GM23338 (cell line): ENCODE results near the gene APCDD1L.

Experiments used
- CREB1 ChIP-seq: fragments of 250-450 bp; sonication (Bioruptor Pico); IDR thresholded peaks from 2 replicates; pipeline ENCODE4 v1.5.0; 2020; ENCODE audit warnings: low read depth, mild to moderate bottlenecking, moderate library complexity
- CTCF ChIP-seq, 2 experiments: fragments of 200-600 bp in 1 of 2; sonication (generic) in 1 of 2; conservative IDR thresholded peaks; 2 replicates each; pipeline versions ENCODE4 v1.5.1 to v1.6.1; 2016 to 2017; ENCODE audit warnings: antibody characterized with exemption in 2 of 2, low read depth in 2 of 2, mild to moderate bottlenecking in 2 of 2, moderate library complexity in 1 of 2
- EZH2 ChIP-seq: fragments of 200-600 bp; sonication (generic); IDR thresholded peaks from one replicate; pipeline ENCODE4 v1.8.0; 2017; ENCODE audit warnings: antibody characterized with exemption, mild to moderate bottlenecking, low read depth; ENCODE audit not compliant: unreplicated experiment
- EZH2phosphoT487 ChIP-seq: fragments of 200-600 bp; sonication (generic); IDR thresholded peaks from one replicate; pipeline ENCODE4 v1.8.1; 2018; ENCODE audit warnings: antibody characterized with exemption; ENCODE audit not compliant: unreplicated experiment
- POLR2AphosphoS5 ChIP-seq: IDR thresholded peaks from 2 replicates; pipeline ENCODE4 v1.6.1; 2016; ENCODE audit warnings: antibody characterized with exemption, low read depth
- REST ChIP-seq: IDR thresholded peaks from one replicate; pipeline ENCODE4 v1.6.1; 2018; ENCODE audit warnings: antibody characterized with exemption; ENCODE audit not compliant: unreplicated experiment
- STAT1 ChIP-seq: IDR thresholded peaks from one replicate; pipeline ENCODE4 v1.6.1; 2016; ENCODE audit warnings: antibody characterized with exemption; ENCODE audit not compliant: unreplicated experiment
- ZNF331 ChIP-seq: fragments of 250-450 bp; sonication (Bioruptor Pico); IDR thresholded peaks from 2 replicates; pipeline ENCODE4 v1.5.0; 2020; ENCODE audit warnings: low read depth, mild to moderate bottlenecking, moderate library complexity
- ZNF462 ChIP-seq: fragments of 250-450 bp; sonication (Bioruptor Pico); IDR thresholded peaks from 2 replicates; pipeline ENCODE4 v1.5.0; 2020; ENCODE audit warnings: mild to moderate bottlenecking, moderate library complexity

- TF ChIP-seq EZH2 (no peak), CTCF (conservative IDR thresholded peaks at IDR 0.05; ENCODE audit: low read depth in 2 of 2) (no peak), CREB1 (no peak), STAT1 (no peak), REST (no peak), EZH2phosphoT487 (no peak), POLR2AphosphoS5 (no peak), ZNF462 (CRISPR knock-in tag) (no peak), ZNF331 (CRISPR knock-in tag) (no peak)
These were observed 22.2 kb downstream of the APCDD1L start for GRCh38 chr20:58492795-58493524.
